Stimulated activated CD8-positive, alpha-beta memory T cell treated with anti-CD3 and anti-CD28 coated beads, Interleukin-2, amount 100 ng/mL, for 1 hour (primary cell): ENCODE measurements around the gene BORCS8.
"Not testable (repeated sequence)": the region's sequence is repeated elsewhere in the genome, so short reads cannot be mapped to it uniquely, and the experiment has no call there.

ENCODE experiments used
- DNase-seq, 2 donors: peaks; one replicate each; pipeline ENCODE4 v3.0.0-alpha.2; 2020; ENCODE audit warnings: low read depth in 2 of 2

The BORCS8 gene

GRCh38 chr19:19192078-19192882 is at the start of gene BORCS8, which contains the start of gene RFXANK:
BORCS8 (minus strand) TSS chr19:19192152; CDS start chr19:19192117, 35 bp downstream.
RFXANK (plus strand) TSS chr19:19192258; CDS start chr19:19193947, 1,689 bp downstream.
- peak; percentile 98 to 99 for DNase-seq

DNA sequence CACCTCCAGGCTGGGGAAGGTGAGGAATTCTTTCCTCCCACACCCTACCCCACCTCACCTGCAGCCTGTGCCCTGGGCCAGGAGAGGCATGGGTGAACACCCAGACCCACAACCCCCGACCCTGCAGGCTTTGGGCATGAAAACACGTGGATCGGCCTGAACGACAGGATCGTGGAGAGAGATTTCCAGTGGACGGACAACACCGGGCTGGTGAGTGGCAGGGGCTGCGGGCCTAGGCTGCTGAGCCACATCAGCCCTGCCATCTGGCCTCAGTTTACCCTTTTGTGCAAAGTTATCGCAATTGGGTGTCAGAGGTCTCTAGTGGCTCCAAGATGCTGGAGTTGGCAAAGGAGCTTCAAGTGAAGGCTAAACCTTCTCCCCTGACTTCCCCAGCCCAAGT is 48.5 kb upstream of the BORCS8 start:
- DNase-seq: no peak

DNA sequence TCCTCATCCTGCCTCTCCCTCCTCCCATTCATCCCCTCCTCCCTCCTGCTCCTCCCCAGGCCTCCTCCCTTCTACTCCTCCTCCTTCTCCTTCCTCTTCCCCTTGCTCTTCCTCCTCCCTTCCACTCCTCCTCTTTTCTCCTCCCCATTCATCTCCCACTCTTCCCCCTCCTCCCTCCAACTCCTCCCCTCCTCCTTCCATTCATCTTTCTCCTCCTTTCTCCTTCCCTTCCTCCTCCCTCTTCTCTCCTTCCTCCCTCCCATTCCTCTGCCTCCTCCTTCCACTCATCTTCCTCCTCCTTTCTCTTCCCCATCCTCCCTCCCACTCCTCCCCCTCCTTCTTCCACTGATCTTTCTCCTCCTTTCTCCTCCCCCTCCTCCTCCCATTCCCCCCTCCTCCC is 47.7 kb upstream of the BORCS8 start:
- DNase-seq: no peak

GRCh38 chr19:19238126-19238894 is 46.4 kb upstream of the BORCS8 start:
- no peak for DNase-seq

DNA sequence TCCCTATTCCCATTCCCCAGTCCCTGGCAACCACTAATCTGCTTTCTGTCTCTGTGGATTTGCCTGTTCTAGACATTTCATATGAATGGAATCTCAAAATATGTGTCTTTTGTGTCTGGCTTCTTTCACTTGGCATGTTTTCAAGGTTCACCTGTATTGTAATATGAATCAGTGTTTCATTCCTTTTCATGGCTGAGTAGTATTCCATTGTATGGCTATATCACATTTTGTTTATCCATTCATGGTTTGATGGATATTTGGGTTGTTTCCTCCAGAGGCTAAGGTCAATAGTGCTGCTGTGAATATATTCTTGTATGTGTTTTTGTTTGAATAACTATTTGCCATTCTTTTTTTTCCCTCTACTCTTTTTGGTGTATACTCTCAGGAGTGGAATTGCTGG is 44.2 kb upstream of the BORCS8 start:
- DNase-seq: no peak

- no peak for DNase-seq
Observed at GRCh38 chr19:19234220-19234816, 42.4 kb upstream of the BORCS8 start.

GRCh38 chr19:19232261-19232721 is 40.3 kb upstream of the BORCS8 start:
- DNase-seq: no peak

DNA sequence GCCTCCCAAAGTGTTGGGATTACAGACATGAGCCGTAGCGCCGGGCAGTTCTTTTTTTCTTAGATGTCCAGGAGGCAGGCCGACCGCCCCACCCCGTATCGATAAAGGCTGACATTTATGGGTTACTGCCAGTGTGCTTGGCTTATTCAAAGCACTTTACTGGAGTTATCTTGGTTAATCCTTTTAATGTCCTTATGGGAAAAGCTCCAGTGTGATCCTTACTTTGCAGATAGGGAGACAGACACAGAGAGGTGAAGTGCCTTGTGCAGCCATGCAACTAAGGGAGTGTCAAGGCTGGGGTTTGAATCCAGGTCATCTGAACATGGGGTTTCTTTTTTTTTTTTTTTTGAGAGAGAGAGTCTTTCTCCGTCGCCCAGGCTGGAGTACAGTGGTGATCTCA is 39.0 kb upstream of the BORCS8 start:
- no peak for DNase-seq

- no peak for DNase-seq
Observed at GRCh38 chr19:19229701-19230100, 37.7 kb upstream of the BORCS8 start.

DNA sequence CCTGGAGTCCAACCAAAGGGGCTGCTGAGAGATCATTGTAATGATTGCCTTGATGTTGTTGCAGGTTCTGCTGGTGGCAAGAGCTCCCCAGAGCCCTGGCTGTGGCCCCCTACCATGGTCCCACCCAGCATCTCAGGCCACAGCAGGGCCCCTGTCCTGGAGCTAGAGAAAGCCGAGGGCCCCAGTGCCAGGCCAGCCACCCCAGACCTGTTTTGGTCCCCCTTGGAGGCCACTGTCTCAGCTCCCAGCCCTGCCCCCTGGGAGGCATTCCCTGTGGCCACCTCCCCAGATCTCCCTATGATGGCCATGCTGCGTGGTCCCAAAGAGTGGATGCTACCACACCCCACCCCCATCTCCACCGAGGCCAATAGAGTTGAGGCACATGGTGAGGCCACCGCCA is 35.3 kb upstream of the BORCS8 start:
- DNase-seq: no peak

DNA sequence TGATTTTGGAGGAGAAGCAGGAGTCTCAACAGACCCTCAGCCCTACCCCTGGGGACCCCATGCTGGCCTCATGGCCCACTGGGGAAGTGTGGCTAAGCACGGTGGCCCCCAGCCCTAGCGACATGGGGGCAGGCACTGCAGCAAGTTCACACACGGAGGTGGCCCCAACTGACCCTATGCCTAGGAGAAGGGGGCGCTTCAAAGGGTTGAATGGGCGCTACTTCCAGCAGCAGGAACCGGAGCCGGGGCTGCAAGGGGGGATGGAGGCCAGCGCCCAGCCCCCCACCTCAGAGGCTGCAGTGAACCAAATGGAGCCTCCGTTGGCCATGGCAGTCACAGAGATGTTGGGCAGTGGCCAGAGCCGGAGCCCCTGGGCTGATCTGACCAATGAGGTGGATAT is 34.7 kb upstream of the BORCS8 start:
- DNase-seq: no peak

GRCh38 chr19:19226204-19226603 is 34.3 kb upstream of the BORCS8 start:
- DNase-seq: no peak

GRCh38 chr19:19224852-19225494 is 33.0 kb upstream of the BORCS8 start:
- DNase-seq: peak; percentile 53 to 58

- DNase-seq: no peak
Observed at GRCh38 chr19:19224150-19224851, 32.3 kb upstream of the BORCS8 start.

DNA sequence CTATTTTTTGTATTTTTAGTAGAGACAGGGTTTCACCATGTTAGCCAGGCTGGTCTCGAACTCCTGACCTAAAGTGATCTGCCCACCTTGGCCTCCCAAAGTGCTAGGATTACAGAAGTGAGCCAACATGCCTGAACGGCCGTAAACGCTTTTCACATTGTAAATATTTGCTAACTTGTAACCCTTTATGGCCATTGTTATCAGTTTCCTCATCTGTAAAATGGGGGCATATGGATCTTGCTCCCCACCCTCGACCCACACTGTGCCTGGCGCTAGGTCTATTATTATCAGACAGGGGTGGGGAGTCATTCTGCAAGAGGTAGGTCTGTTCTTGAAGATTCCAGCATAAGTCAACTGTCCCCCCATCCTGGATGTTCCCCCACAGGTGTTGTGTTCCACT is 31.7 kb upstream of the BORCS8 start:
- no peak for DNase-seq

DNA sequence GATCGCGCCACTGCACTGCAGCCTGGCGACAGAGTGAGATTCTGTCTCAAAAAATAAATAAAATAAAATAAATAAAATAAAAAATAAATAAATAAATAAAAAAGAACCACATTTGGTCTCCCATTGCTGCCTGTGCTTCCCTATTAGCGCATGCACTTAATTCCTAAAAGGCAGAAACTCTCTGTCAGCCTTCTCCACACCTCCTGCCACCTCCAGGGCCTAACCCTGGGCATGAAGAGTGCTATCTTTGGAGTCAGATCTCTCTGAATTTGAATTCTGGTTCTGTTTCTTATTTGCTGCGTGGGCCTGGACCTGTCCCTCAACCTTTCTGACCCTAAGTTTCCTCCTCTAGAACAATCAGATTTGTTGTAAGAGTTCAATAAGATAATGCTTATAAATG is 31.1 kb upstream of the BORCS8 start:
- DNase-seq: no peak

GRCh38 chr19:19221000-19221399 is 29.0 kb upstream of the BORCS8 start:
- DNase-seq: not testable (repeated sequence)

GRCh38 chr19:19218911-19219310 is 27.0 kb upstream of the BORCS8 start:
- DNase-seq: no peak

- no peak for DNase-seq
Observed at GRCh38 chr19:19217099-19217498, 25.1 kb upstream of the BORCS8 start.

- DNase-seq: no peak
Observed at GRCh38 chr19:19215792-19216191, 23.8 kb upstream of the BORCS8 start.

DNA sequence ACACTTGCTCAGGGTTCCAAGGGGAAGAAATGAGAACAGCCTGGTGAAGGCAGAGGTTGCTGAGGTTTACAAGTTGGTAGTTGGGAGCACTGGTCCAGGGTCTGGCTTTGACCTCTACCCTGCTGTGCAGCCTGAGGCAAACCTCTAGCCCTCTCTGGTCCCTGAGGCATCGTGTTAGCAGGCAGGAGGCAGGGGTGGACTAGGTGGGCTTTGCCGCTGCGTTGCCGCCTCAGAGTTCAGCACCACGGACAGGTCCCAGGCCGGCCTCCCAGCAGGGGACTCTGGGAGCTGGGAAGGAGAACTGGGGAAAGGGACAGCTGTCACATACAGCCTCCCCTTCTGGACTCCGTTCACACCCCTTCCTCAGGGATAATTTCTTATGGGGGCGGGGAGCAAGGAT is 22.9 kb upstream of the BORCS8 start:
- DNase-seq: no peak

DNA sequence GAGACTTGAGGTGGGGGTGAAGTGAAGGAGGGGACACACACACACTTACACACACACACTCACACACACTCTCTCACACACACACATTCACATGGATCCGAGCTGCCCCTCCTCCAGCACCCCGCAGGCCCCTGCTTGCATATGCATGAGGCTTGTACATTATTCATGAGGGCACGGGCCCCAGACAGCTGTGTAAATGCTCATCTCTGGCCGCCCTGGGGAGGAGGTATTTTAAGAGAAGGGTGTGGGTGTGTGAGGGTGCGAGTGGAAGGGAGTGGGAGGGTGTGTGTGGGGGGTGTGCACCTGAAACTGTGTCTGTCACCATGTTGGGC is 22.2 kb upstream of the BORCS8 start:
- no peak for DNase-seq
